CD1c-positive myeloid dendritic cell (primary cell): ENCODE results near the gene BHLHE41.

Experiments
- DNase-seq: peaks from one replicate; pipeline ENCODE4 v3.0.0-alpha.2; 2016; ENCODE audit errors: extremely low spot score

The BHLHE41 gene

GRCh38 chr12:26134540-26134939 lies 9.7 kb upstream of the BHLHE41 start:
- no peak for DNase-seq

GRCh38 chr12:26133521-26133920 lies 8.7 kb upstream of the BHLHE41 start:
- DNase-seq: no peak

- peak; percentile 64 for DNase-seq
Measured at GRCh38 chr12:26132866-26133265, 8.0 kb upstream of the BHLHE41 start.

GRCh38 chr12:26131936-26132335 lies 7.1 kb upstream of the BHLHE41 start:
- DNase-seq: no peak

- DNase-seq: peak; percentile 76
Measured at GRCh38 chr12:26130728-26131127, 5.9 kb upstream of the BHLHE41 start.

GRCh38 chr12:26128168-26128567 lies 3.3 kb upstream of the BHLHE41 start:
- no peak for DNase-seq

- DNase-seq: no peak
Measured at GRCh38 chr12:26127404-26127803, 2.6 kb upstream of the BHLHE41 start.

- peak; percentile 84 for DNase-seq
Measured at GRCh38 chr12:26126340-26127284, 1.8 kb upstream of the BHLHE41 start.

GRCh38 chr12:26125400-26126339 lies 833 bp upstream of the BHLHE41 start:
- DNase-seq: peak; percentile 77

GRCh38 chr12:26123482-26123980 lies 1.3 kb downstream of the BHLHE41 start:
- DNase-seq: no peak

- DNase-seq: peak; percentile 68
Measured at GRCh38 chr12:26122681-26123481, 2.0 kb downstream of the BHLHE41 start.

GRCh38 chr12:26122061-26122680 lies 2.7 kb downstream of the BHLHE41 start:
- peak; percentile 84 for DNase-seq

GRCh38 chr12:26121323-26122060 lies 3.3 kb downstream of the BHLHE41 start:
- peak; percentile 37 for DNase-seq

- no peak for DNase-seq
Measured at GRCh38 chr12:26120561-26121274, 4.1 kb downstream of the BHLHE41 start.

- DNase-seq: peak; percentile 47
Measured at GRCh38 chr12:26119391-26119989, 5.3 kb downstream of the BHLHE41 start.

GRCh38 chr12:26118308-26118707 lies 6.5 kb downstream of the BHLHE41 start:
- peak; percentile 85 for DNase-seq

GRCh38 chr12:26116829-26117715 lies 7.8 kb downstream of the BHLHE41 start:
- no peak for DNase-seq
